ENCODE data around the gene PEX11G.
"Not testable (repeated sequence)": the region's sequence is repeated elsewhere in the genome, so short reads cannot be mapped to it uniquely, and the experiment has no call there.

DNA sequence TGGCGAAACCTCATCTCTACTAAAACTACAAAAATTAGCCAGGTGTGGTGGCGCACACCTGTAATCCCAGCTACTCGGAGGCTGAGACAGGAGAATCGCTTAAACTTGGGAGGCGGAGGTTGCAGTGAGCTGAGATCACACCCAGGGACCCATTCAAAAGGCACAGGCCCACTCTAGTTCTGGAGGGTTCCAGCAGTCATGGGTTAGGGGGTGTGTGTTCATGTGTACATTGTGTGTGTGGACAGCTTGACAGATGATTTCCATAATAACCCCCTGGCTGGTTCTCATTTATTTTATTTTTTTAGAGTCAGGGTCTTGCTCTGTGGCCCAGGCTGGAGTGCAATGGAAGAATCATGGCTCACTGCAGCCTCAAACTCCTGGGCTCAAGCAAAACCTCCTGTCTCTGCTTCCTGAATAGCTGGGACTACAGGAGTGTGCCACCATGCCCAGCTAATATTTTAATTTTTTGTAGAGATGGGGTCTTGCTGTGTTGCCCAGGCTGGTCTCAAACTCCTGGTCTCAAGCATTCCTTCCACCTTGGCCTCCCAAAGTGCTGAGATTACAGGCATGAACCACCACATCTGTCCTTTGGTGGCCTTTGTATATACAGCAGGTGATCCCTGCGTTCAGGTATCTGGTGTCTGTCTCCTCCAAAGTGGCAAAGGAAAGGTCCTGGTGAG, 39.3 kb downstream of the PEX11G start:
- not testable (repeated sequence) for TF ChIP-seq SUPT20H (IDR thresholded peaks at IDR 0.05; ENCODE audit: borderline replicate concordance, control insufficient read depth, low read depth, low read length); CEBPB (IDR thresholded peaks at IDR 0.05; ENCODE audit: borderline replicate concordance in 1 of 2, low read depth in 2 of 2, low read length in 2 of 2); NFIC (IDR thresholded peaks at IDR 0.05; ENCODE audit: low read depth, low read length); ASH2L (IDR thresholded peaks at IDR 0.05; ENCODE audit: borderline replicate concordance, low read depth)
- TF ChIP-seq, protein P1, sequence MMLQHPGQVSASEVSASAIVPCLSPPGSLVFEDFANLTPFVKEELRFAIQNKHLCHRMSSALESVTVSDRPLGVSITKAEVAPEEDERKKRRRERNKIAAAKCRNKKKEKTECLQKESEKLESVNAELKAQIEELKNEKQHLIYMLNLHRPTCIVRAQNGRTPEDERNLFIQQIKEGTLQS (IDR thresholded peaks at IDR 0.05; ENCODE audit: borderline replicate concordance, extremely low read depth, low read depth, low read length): not testable (repeated sequence)

All from GM12878 (cell line).